ENCODE data around the gene CLIP4.

- TF ChIP-seq CTCF (IDR thresholded peaks at IDR 0.05 in 8 of 11, conservative IDR thresholded peaks at IDR 0.05 in 3 of 11) (no peak), POLR2AphosphoS5 (IDR thresholded peaks at IDR 0.05) (no peak), POLR2A (IDR thresholded peaks at IDR 0.05) (no peak)
Measured at GRCh38 chr2:29226808-29227207, 111.6 kb downstream of the CLIP4 start.
